HL-60 (cell line): Measurements from ENCODE around the gene MOB3B.

ENCODE experiments used
- DNase-seq, 2 experiments: peaks; one replicate each; pipeline ENCODE4 v3.0.0-alpha.2; 2010 to 2020; ENCODE audit warnings: low read depth in 1 of 2, low spot score in 1 of 2
- H3K27ac ChIP-seq: fragments of 250-450 bp; sonication (Bioruptor Pico); replicated peaks from 2 replicates; pipeline ENCODE4 v1.5.1; 2020; ENCODE audit warnings: mild to moderate bottlenecking, moderate library complexity
- H3K27me3 ChIP-seq: fragments of 250-450 bp; sonication (Bioruptor Pico); 2 replicates; pipeline ENCODE4 v1.5.1; 2021; ENCODE audit warnings: mild to moderate bottlenecking, moderate library complexity; ENCODE audit not compliant: insufficient read depth, poor library complexity, severe bottlenecking
- H3K4me3 ChIP-seq: replicated peaks from 2 replicates; pipeline ENCODE4 v1.5.1; 2011; ENCODE audit warnings: mild to moderate bottlenecking, control low read depth, low read length; ENCODE audit not compliant: insufficient read depth
- GABPA ChIP-seq: IDR thresholded peaks from 2 replicates; pipeline ENCODE4 v1.6.1; 2012; ENCODE audit warnings: low read depth
- POLR2AphosphoS5 ChIP-seq: IDR thresholded peaks from 2 replicates; pipeline ENCODE4 v1.6.1; 2012; ENCODE audit warnings: low read depth
- SPI1 ChIP-seq: IDR thresholded peaks from 2 replicates; pipeline ENCODE4 v1.6.1; 2012; ENCODE audit warnings: low read depth, mild to moderate bottlenecking, borderline replicate concordance
- TF ChIP-seq, protein P1 (sequence below): IDR thresholded peaks from one replicate; pipeline ENCODE4 v1.5.1; 2011; ENCODE audit warnings: low read length, control low read depth, inconsistent platforms; ENCODE audit not compliant: insufficient read depth
- TF ChIP-seq, protein P2 (sequence below): IDR thresholded peaks from 2 replicates; pipeline ENCODE4 v1.6.1; 2012; ENCODE audit warnings: low read depth; ENCODE audit not compliant: insufficient replicate concordance

MOB3B gene

DNA sequence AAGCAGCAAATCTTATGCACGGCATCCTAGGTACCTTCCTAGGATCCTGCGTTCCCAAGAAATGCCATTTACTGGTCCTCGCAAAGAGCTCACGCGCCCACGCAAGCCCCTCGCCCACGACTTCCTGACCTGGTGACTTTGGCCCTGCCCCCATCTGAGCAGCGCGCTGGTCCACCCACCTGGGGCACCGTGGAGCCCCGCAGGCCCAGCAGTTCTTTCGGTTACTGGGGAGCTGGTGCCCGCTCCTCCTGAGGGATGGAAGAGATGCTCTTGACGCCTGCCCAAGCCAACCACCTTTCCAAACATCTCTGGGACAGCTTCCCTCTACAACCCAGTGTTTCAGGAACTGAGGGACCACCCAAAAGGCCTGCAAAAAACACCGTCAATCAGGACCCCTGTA is 249.4 kb downstream of the MOB3B start:
- no peak overlapping the region for H3K27ac ChIP-seq
- TF ChIP-seq GABPA (no peak), POLR2AphosphoS5 (no peak), SPI1 (no peak)
- TF ChIP-seq, protein P1, sequence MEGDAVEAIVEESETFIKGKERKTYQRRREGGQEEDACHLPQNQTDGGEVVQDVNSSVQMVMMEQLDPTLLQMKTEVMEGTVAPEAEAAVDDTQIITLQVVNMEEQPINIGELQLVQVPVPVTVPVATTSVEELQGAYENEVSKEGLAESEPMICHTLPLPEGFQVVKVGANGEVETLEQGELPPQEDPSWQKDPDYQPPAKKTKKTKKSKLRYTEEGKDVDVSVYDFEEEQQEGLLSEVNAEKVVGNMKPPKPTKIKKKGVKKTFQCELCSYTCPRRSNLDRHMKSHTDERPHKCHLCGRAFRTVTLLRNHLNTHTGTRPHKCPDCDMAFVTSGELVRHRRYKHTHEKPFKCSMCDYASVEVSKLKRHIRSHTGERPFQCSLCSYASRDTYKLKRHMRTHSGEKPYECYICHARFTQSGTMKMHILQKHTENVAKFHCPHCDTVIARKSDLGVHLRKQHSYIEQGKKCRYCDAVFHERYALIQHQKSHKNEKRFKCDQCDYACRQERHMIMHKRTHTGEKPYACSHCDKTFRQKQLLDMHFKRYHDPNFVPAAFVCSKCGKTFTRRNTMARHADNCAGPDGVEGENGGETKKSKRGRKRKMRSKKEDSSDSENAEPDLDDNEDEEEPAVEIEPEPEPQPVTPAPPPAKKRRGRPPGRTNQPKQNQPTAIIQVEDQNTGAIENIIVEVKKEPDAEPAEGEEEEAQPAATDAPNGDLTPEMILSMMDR = no peak
- TF ChIP-seq, protein P2, sequence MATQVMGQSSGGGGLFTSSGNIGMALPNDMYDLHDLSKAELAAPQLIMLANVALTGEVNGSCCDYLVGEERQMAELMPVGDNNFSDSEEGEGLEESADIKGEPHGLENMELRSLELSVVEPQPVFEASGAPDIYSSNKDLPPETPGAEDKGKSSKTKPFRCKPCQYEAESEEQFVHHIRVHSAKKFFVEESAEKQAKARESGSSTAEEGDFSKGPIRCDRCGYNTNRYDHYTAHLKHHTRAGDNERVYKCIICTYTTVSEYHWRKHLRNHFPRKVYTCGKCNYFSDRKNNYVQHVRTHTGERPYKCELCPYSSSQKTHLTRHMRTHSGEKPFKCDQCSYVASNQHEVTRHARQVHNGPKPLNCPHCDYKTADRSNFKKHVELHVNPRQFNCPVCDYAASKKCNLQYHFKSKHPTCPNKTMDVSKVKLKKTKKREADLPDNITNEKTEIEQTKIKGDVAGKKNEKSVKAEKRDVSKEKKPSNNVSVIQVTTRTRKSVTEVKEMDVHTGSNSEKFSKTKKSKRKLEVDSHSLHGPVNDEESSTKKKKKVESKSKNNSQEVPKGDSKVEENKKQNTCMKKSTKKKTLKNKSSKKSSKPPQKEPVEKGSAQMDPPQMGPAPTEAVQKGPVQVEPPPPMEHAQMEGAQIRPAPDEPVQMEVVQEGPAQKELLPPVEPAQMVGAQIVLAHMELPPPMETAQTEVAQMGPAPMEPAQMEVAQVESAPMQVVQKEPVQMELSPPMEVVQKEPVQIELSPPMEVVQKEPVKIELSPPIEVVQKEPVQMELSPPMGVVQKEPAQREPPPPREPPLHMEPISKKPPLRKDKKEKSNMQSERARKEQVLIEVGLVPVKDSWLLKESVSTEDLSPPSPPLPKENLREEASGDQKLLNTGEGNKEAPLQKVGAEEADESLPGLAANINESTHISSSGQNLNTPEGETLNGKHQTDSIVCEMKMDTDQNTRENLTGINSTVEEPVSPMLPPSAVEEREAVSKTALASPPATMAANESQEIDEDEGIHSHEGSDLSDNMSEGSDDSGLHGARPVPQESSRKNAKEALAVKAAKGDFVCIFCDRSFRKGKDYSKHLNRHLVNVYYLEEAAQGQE = no peak
- H3K27me3 ChIP-seq = no peaks in the 10 kb centered on the region
- no peak overlapping the region for H3K4me3 ChIP-seq
- DNase-seq = no peak

DNA sequence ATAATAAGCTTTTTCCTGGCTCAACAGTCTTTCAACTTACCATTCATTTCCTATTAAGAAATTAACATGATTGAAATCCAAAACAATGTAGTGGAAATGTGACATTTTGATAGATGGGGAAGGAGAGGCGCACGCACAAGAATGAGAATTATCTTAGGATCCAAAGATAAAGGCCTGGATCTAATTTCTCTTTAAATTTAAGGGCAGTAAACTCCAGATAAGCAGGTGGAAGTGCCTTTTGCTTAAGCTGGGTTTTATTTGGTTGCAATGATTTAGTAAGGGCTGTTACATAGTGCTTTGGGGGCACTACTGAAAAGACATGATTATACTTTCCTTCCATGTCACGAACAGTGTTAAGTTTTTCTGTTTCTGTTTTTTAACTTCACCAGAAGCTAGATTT is 250.0 kb downstream of the MOB3B start:
- Histone ChIP-seq H3K4me3 (no peak overlapping the region), H3K27ac (no peak overlapping the region), H3K27me3 (no peaks in the 10 kb centered on the region)
- no peak for DNase-seq
- TF ChIP-seq GABPA = no peak
- no peak for TF ChIP-seq POLR2AphosphoS5
- TF ChIP-seq, protein P1 = no peak
- TF ChIP-seq, protein P2 = no peak
- no peak for TF ChIP-seq SPI1

GRCh38 chr9:27278374-27278773 is 251.2 kb downstream of the MOB3B start:
- TF ChIP-seq GABPA (no peak), SPI1 (no peak), POLR2AphosphoS5 (no peak)
- TF ChIP-seq, protein P2 = no peak
- TF ChIP-seq, protein P1 = no peak
- H3K4me3 ChIP-seq = no peak overlapping the region
- DNase-seq = no peak
- no peaks in the 10 kb centered on the region for H3K27me3 ChIP-seq
- no peak overlapping the region for H3K27ac ChIP-seq
